Trophoblast cell (in vitro differentiated cells and primary cell): ENCODE data around the gene PLCL1. TPM values are rescaled to one million over a fixed set of nuclear protein-coding genes. Genes with fewer than 3 reads are reported as not detected.

Experiments
- DNase-seq, 2 donors: peaks; one replicate each; pipeline ENCODE4 v3.0.0-alpha.2; 2016
- H2AFZ ChIP-seq: 2 replicates; pipeline ENCODE4 v1.6.1; 2013; ENCODE audit warnings: low read length, moderate library complexity, mild to moderate bottlenecking; ENCODE audit not compliant: insufficient read depth, poor library complexity
- H2AK5ac ChIP-seq: 2 replicates; pipeline ENCODE4 v1.6.1; 2013; ENCODE audit warnings: mild to moderate bottlenecking, low read length
- H2BK120ac ChIP-seq: 2 replicates; pipeline ENCODE4 v1.6.1; 2013; ENCODE audit warnings: low read length, mild to moderate bottlenecking, moderate library complexity; ENCODE audit not compliant: insufficient read depth, poor library complexity
- H2BK12ac ChIP-seq: 2 replicates; pipeline ENCODE4 v1.6.1; 2013; ENCODE audit warnings: mild to moderate bottlenecking, low read length, moderate library complexity
- H2BK5ac ChIP-seq: 2 replicates; pipeline ENCODE4 v1.6.1; 2013; ENCODE audit warnings: low read length, low read depth, moderate library complexity, mild to moderate bottlenecking; ENCODE audit not compliant: poor library complexity
- H3K14ac ChIP-seq: 2 replicates; pipeline ENCODE4 v1.6.1; 2013; ENCODE audit warnings: mild to moderate bottlenecking, low read length
- H3K18ac ChIP-seq: 2 replicates; pipeline ENCODE4 v1.6.1; 2013; ENCODE audit warnings: mild to moderate bottlenecking, low read length
- H3K23ac ChIP-seq: 2 replicates; pipeline ENCODE4 v1.6.1; 2013; ENCODE audit warnings: low read length
- H3K27ac ChIP-seq: 2 replicates; pipeline ENCODE4 v1.5.1; 2013; ENCODE audit warnings: low read depth, mild to moderate bottlenecking, inconsistent platforms, low read length, moderate library complexity
- H3K27me3 ChIP-seq: 2 replicates; pipeline ENCODE4 v1.6.1; 2013; ENCODE audit warnings: inconsistent platforms, mild to moderate bottlenecking, low read length, moderate library complexity; ENCODE audit not compliant: insufficient read depth
- H3K36me3 ChIP-seq, 2 experiments: 1 replicate in 1 of 2; 2 replicates in 1 of 2; pipeline ENCODE4 v1.6.1; 2013; ENCODE audit warnings: low read length in 2 of 2, mild to moderate bottlenecking in 2 of 2, moderate library complexity in 1 of 2; ENCODE audit not compliant: insufficient read depth in 2 of 2, control insufficient read depth in 1 of 2
- H3K4ac ChIP-seq: 2 replicates; pipeline ENCODE4 v1.6.1; 2013; ENCODE audit warnings: low read depth, mild to moderate bottlenecking, low read length, moderate library complexity
- H3K4me1 ChIP-seq, 2 experiments: 1 replicate in 1 of 2; 2 replicates in 1 of 2; pipeline ENCODE4 v1.6.1; 2013; ENCODE audit warnings: low read length in 2 of 2, mild to moderate bottlenecking in 2 of 2, moderate library complexity in 1 of 2; ENCODE audit not compliant: insufficient read depth in 2 of 2, control insufficient read depth in 1 of 2
- H3K4me2 ChIP-seq: 2 replicates; pipeline ENCODE4 v1.6.1; 2013; ENCODE audit warnings: inconsistent platforms, mild to moderate bottlenecking, low read length, moderate library complexity
- H3K4me3 ChIP-seq: 2 replicates; pipeline ENCODE4 v1.5.1; 2013; ENCODE audit warnings: mild to moderate bottlenecking, low read depth, low read length, inconsistent platforms
- H3K79me1 ChIP-seq: one replicate; pipeline ENCODE4 v1.6.1; 2013; ENCODE audit warnings: low read length
- H3K79me2 ChIP-seq: 2 replicates; pipeline ENCODE4 v1.6.1; 2013; ENCODE audit warnings: low read length, mild to moderate bottlenecking; ENCODE audit not compliant: control insufficient read depth, insufficient read depth, poor library complexity
- H3K9ac ChIP-seq: 2 replicates; pipeline ENCODE4 v1.6.1; 2013; ENCODE audit warnings: mild to moderate bottlenecking, low read length
- H3K9me3 ChIP-seq: 2 replicates; pipeline ENCODE4 v1.6.1; 2013; ENCODE audit warnings: low read depth, mild to moderate bottlenecking, control low read depth, inconsistent platforms, low read length; ENCODE audit not compliant: insufficient read depth
- H4K12ac ChIP-seq: 2 replicates; pipeline ENCODE4 v1.6.1; 2013; ENCODE audit warnings: low read depth, mild to moderate bottlenecking, low read length, moderate library complexity
- H4K8ac ChIP-seq: 2 replicates; pipeline ENCODE4 v1.6.1; 2013; ENCODE audit warnings: low read depth, mild to moderate bottlenecking, low read length, moderate library complexity
- H4K91ac ChIP-seq: one replicate; pipeline ENCODE4 v1.6.1; 2013; ENCODE audit warnings: low read depth, mild to moderate bottlenecking, low read length, moderate library complexity
- WGBS: extraction: QIAGEN DNeasy Blood & Tissue Kit; methylation state at CpG from one replicate; pipeline ENCODE4 v1.1.7; 2013; ENCODE audit warnings: missing lambda C conversion rate; ENCODE audit not compliant: insufficient read length, insufficient coverage; ENCODE audit errors: extremely low coverage; 5-methylcytosine and 5-hydroxymethylcytosine counted together
- polyA plus RNA-seq: library from polyadenylated mRNA; stranded (reverse); fragments of 200-250 nt; gene quantifications from 2 replicates; pipeline ENCODE4 v1.2.3, GENCODE V29; 2013

Gene PLCL1
- polyA plus RNA-seq: 0.14 TPM in 2 replicates

GRCh38 chr2:197804049-197804757, at the start of gene PLCL1:
TSS of gene PLCL1 (plus strand) at chr2:197804593.
- no CpG with 5 or more reads among the region's 50 CpGs for WGBS
- Histone ChIP-seq H3K23ac (no peak within 1 kb of the TSS), H3K4me2 (peak within 1 kb of the TSS; percentile 97), H3K4me1 (peaks cover 3 to 4% of the 10 kb centered on the region in 2 experiments), H2AK5ac (no peak within 1 kb of the TSS), H3K27me3 (peaks cover 16% of the 10 kb centered on the region), H2BK120ac (no peak within 1 kb of the TSS), H2BK12ac (no peak within 1 kb of the TSS), H3K79me1 (no peaks in the 10 kb centered on the region), H4K91ac (no peak within 1 kb of the TSS), H3K27ac (no peak within 1 kb of the TSS), H4K12ac (no peak within 1 kb of the TSS), H2AFZ (peak within 1 kb of the TSS; percentile 39), H3K9me3 (peaks cover 2% of the 10 kb centered on the region), H2BK5ac (no peak within 1 kb of the TSS), H3K4ac (no peak within 1 kb of the TSS), H3K36me3 (no peaks in the 10 kb centered on the region), H3K79me2 (no peaks in the 10 kb centered on the region), H3K4me3 (peak within 1 kb of the TSS; percentile 80), H3K14ac (no peak within 1 kb of the TSS), H3K9ac (no peak within 1 kb of the TSS), H3K18ac (no peak within 1 kb of the TSS), H4K8ac (no peak within 1 kb of the TSS)
- peak; percentile 81 for DNase-seq

- Histone ChIP-seq H3K9me3 (peaks cover 6% of the 10 kb centered on the region), H3K14ac (no peak overlapping the region), H3K27me3 (no peaks in the 10 kb centered on the region), H4K8ac (no peak overlapping the region), H3K27ac (no peak overlapping the region), H4K91ac (no peak overlapping the region), H3K9ac (no peak overlapping the region), H3K4ac (no peak overlapping the region), H3K4me1 (no peaks in the 10 kb centered on the region), H2BK5ac (no peak overlapping the region), H2BK12ac (no peak overlapping the region), H3K79me1 (no peaks in the 10 kb centered on the region), H2AFZ (no peak overlapping the region), H3K79me2 (no peaks in the 10 kb centered on the region), H3K23ac (no peak overlapping the region), H3K36me3 (no peaks in the 10 kb centered on the region), H2BK120ac (no peak overlapping the region), H3K4me3 (no peak overlapping the region), H4K12ac (no peak overlapping the region), H3K18ac (no peak overlapping the region), H2AK5ac (no peak overlapping the region), H3K4me2 (no peak overlapping the region)
- no peak for DNase-seq
- WGBS: no CpG with 5 or more reads among the region's 4 CpGs
These were observed 45.4 kb upstream of the PLCL1 start for GRCh38 chr2:197759013-197759412.

DNA sequence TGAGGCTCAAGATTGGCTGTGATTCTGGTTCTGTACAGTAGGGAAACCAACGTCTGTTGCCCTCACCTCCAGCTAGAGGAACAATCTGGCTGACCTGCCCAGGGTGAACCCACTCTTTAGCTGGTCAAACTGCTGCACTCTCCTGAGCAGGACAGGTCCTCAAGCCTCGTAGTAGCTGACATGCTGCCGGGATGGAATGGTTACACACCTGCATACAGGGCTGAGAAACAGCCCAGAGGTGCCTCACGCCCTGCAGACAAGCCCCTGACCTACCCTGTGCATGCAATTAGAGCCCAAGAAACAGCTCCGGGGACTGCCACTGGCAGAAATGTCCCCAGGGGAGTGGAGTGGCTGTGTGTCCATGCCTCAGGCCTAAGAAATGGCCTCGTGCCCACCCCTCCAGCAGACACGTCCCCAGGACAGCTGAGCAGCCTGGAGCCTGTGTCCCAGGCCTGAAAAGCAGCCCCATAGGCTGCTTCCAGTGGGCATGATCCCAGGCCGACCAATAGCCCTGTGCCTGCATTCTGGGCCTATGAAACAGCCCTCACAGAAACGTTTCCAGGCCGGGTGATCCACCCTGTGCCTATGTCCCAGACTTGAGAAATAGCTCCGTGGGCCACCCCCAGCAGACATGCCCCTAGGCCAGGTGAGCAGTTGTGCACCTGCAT, 44.6 kb upstream of the PLCL1 start:
- H2BK5ac ChIP-seq: no peak overlapping the region
- H3K4ac ChIP-seq: no peak overlapping the region
- no peak overlapping the region for H3K4me3 ChIP-seq
- no peak overlapping the region for H2AFZ ChIP-seq
- H3K27me3 ChIP-seq: no peaks in the 10 kb centered on the region
- H3K79me2 ChIP-seq: no peaks in the 10 kb centered on the region
- H3K4me1 ChIP-seq: no peaks in the 10 kb centered on the region
- H2BK120ac ChIP-seq: no peak overlapping the region
- H3K18ac ChIP-seq: no peak overlapping the region
- no peak overlapping the region for H4K8ac ChIP-seq
- no peak overlapping the region for H3K14ac ChIP-seq
- H3K27ac ChIP-seq: no peak overlapping the region
- H4K12ac ChIP-seq: no peak overlapping the region
- no peak overlapping the region for H3K23ac ChIP-seq
- H3K79me1 ChIP-seq: no peaks in the 10 kb centered on the region
- no peak overlapping the region for H2AK5ac ChIP-seq
- no peak overlapping the region for H4K91ac ChIP-seq
- DNase-seq: no peak
- no peak overlapping the region for H3K9ac ChIP-seq
- WGBS: no CpG with 5 or more reads among the region's 11 CpGs
- peaks cover 6% of the 10 kb centered on the region for H3K9me3 ChIP-seq
- no peaks in the 10 kb centered on the region for H3K36me3 ChIP-seq
- H3K4me2 ChIP-seq: no peak overlapping the region
- no peak overlapping the region for H2BK12ac ChIP-seq

DNA sequence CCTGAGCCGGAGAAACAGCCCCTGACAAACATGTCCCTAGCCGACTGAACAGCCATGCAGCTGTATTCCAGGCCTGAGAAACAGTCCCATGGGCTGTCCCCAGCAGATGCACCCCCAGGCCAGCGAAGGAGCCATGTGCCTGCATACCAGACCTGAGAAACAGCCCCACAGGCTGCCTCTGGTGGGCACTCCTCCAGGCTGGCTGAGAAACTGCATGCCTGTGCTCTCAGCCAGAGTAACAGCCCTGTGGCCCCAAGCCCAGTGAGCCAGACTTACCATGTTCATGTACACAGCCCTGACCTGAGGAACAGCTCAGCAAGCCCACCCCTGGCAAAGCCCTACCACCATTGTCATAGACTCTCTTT, 44.1 kb upstream of the PLCL1 start:
- H3K4me2 ChIP-seq: no peak overlapping the region
- H3K36me3 ChIP-seq: no peaks in the 10 kb centered on the region
- no peak overlapping the region for H3K4ac ChIP-seq
- no peak overlapping the region for H3K9ac ChIP-seq
- H2BK12ac ChIP-seq: no peak overlapping the region
- no peak overlapping the region for H2BK5ac ChIP-seq
- no peak overlapping the region for H3K4me3 ChIP-seq
- no peaks in the 10 kb centered on the region for H3K79me1 ChIP-seq
- H4K91ac ChIP-seq: no peak overlapping the region
- H2AFZ ChIP-seq: no peak overlapping the region
- H3K23ac ChIP-seq: no peak overlapping the region
- H3K9me3 ChIP-seq: peaks cover 6% of the 10 kb centered on the region
- no peak overlapping the region for H3K18ac ChIP-seq
- WGBS: no CpG with 5 or more reads among the region's 3 CpGs
- no peak overlapping the region for H3K27ac ChIP-seq
- no peaks in the 10 kb centered on the region for H3K27me3 ChIP-seq
- no peaks in the 10 kb centered on the region for H3K79me2 ChIP-seq
- H2BK120ac ChIP-seq: no peak overlapping the region
- H4K12ac ChIP-seq: no peak overlapping the region
- H2AK5ac ChIP-seq: no peak overlapping the region
- no peak overlapping the region for H4K8ac ChIP-seq
- no peak for DNase-seq
- H3K14ac ChIP-seq: no peak overlapping the region
- no peaks in the 10 kb centered on the region for H3K4me1 ChIP-seq
